ENCODE results near the gene PFDN1.
"Not testable (repeated sequence)": the region's sequence is repeated elsewhere in the genome, so short reads cannot be mapped to it uniquely, and the experiment has no call there.

The PFDN1 gene

GRCh38 chr5:140302786-140303639 is at the start of gene PFDN1:
TSS of gene PFDN1 (minus strand) at chr5:140303101. CDS start at chr5:140303073, 28 bp downstream.
- DNase-seq (ENCODE audit: low spot score): peak; percentile 93

DNA sequence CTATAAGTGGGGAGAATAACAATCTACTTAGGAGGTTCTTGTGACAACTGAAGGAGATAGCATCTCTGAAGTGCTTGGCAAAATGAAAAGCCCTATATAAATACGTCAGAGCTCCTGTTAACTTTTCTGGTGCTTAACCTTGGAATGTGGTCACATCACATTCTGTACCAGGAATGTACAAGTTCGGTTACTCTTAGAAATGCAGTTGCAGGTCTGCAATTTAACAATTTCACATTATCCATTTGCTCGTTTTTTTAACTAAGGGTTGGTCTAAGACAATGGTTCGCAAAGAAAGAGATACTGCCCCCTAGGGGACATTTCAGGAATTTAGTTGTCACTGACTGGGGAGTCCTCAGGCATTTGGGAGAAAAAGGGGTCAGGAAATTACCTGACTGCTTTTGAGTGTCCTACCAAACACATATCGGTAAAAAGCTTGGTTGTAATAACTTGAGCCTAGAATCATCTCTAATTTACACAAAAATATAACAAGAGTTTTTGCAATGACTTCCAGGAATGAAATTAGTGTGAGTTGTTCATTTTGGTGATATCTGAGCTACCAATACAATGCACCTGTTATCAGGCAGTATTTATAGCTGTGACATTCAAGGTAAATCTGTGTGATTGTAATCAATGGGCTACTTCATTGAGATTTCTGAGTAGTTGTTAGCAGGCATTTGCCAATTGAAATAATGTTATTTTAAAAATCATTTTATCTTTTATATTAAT is 48.9 kb upstream of the PFDN1 start:
- DNase-seq (ENCODE audit: low spot score): peak; percentile 88

GRCh38 chr5:140349244-140349643 is 46.3 kb upstream of the PFDN1 start:
- no peak for DNase-seq (ENCODE audit: low spot score)

GRCh38 chr5:140348104-140348503 is 45.2 kb upstream of the PFDN1 start:
- no peak for DNase-seq (ENCODE audit: low spot score)

GRCh38 chr5:140347360-140347759 is 44.5 kb upstream of the PFDN1 start:
- DNase-seq (ENCODE audit: low spot score): no peak

DNA sequence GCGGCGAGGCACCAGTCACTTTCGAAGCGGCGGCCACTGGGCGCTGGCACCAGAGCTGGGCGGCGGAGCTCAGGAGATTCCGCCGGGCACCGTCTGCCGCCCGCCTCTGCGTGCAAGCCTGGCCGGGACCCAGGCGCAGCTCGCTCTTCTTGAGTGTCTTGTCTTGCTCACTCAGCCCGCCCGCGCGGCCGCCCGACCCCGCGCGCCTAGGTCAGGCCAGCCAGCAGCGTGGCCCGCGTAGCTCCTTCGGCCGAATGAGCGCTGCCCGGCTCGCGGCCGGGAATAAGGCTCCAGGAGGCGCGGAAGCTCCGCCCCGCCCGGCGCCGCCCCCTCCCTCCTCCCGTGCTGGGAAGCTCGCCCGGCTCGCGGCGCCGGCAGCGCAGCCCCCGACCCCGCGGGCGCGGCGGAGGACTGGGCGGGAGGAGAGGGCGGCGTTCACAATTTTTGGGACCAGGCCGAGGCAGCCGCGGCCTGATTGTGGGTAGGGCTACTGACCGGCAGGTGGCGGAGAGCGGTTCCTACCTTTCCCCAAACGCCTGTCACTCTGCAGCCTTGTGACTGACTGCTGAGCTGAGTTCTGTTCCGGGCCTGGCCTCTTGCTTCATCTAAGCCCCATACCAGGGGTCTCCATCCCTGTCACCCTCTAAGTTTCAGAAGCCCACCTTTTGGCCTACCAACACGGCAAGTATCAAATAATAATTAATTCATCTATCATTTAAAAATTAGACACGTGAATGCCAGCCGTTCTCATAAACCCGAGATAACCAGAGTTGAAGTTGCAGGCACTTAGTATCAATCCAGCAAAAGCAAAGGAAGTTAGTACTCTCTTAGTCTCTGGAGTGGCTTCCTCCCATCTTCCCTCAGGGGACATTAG is 43.7 kb upstream of the PFDN1 start, which contains the start of gene HBEGF:
Gene HBEGF, minus strand, starts transcription at position 256 of the 874 bp plus-strand sequence. CDS start 275 bp downstream, outside the sequence.
- peak; percentile 41 for DNase-seq (ENCODE audit: low spot score)

GRCh38 chr5:140345919-140346347 is 43.0 kb upstream of the PFDN1 start:
- no peak for DNase-seq (ENCODE audit: low spot score)

- DNase-seq (ENCODE audit: low spot score): no peak
These were observed 42.0 kb upstream of the PFDN1 start for GRCh38 chr5:140344683-140345423.

DNA sequence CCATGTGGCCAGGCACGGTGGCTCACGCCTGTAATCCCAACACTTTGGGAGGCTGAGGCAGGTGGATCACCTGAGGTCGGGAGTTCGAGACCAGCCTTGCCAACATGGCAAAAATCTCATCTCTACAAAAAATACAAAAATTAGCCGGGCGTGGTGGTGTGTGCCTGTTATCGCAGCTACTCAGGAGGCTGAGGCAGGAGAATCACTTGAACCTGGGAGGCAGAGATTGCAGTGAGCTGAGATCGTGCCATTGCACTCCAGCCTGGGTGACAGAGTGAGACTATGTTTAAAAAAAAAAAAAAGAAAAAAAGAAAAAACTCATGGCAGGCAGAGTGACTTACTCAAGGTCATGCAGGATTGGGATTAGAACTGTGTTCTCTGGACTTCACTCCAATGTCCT is 40.9 kb upstream of the PFDN1 start:
- DNase-seq (ENCODE audit: low spot score): not testable (repeated sequence)

DNA sequence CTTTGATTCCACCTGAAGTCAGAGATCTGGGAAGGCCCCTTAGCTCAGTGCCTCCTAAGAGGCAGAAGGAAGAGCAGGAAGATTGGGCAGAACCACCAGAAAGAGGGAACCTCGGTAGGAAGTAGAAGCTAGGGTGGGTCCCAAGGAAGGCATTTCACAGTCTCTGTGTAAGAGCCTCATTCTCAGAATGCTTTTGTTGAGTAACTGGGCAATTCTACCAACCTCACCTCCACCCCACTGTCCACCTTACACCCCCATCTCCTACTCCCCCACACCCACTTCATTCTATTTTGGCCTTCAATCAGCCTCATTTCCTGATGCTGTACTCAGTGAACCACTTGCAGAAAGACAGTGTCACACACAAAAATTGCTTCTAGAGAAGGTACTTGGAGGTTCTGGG is 40.0 kb upstream of the PFDN1 start:
- no peak for DNase-seq (ENCODE audit: low spot score)

DNA sequence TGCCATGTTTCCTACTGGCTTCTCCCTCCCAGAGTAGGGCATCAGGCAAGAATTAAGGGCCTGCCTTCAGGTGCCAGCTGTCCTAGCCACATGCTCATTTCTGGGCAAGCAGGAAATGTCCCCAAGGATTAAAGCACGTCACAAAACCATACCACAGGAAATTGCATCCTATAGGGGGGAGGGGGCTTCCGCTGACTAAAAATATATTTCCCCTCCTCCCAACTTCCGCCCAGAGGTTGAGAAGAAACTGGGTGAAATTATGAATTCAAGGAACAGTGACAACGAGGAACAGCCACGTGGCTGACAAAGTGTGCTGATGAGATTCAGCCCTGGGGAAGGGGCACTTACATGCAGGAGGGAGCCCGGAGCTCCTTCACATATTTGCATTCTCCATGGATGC is 39.4 kb upstream of the PFDN1 start:
- peak; percentile 11 for DNase-seq (ENCODE audit: low spot score)

DNA sequence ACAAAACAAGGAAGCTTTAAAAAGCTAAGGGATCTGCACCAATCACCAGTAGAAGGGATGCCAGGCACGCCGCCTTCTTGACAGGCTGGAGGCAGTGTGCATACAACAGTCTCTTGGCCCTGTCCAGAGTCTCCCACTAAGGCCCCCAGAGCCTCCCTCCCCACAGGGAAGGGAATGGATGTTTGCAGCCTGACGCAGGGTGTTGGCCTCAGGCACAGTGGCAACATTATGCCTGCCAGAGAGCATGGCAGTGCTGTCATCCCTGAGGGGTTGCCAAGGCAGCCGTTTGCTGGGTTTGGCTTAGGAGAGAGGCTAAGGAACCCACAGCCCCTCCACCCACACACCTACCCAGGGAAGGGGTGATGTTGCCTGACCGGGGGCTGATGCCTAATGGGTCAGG is 38.7 kb upstream of the PFDN1 start:
- no peak for DNase-seq (ENCODE audit: low spot score)

- no peak for DNase-seq (ENCODE audit: low spot score)
These were observed 37.8 kb upstream of the PFDN1 start for GRCh38 chr5:140340605-140341121.

GRCh38 chr5:140339636-140340035 is 36.7 kb upstream of the PFDN1 start:
- DNase-seq (ENCODE audit: low spot score): no peak

- no peak for DNase-seq (ENCODE audit: low spot score)
These were observed 36.0 kb upstream of the PFDN1 start for GRCh38 chr5:140338908-140339307.

- no peak for DNase-seq (ENCODE audit: low spot score)
These were observed 35.4 kb upstream of the PFDN1 start for GRCh38 chr5:140338336-140338735.

DNA sequence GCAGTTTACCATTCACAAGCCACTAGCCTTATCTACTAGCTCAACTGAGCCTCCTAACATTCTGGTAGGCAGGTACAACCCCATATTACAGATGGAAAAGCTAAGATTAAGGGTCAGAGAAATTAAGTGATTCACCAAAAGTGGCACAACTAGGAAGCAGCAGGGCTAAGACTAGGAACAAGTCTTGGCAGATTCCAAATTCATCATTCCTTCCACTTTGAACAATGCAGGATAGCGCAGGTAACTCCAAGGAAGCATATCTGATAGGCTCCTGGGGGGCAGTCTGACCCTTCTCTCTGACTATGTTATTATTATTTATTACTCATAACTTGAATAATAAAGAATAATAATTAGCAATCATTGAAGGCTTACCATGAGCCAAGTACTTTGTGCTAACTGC is 35.0 kb upstream of the PFDN1 start:
- DNase-seq (ENCODE audit: low spot score): no peak

GRCh38 chr5:140336388-140336787 is 33.5 kb upstream of the PFDN1 start:
- no peak for DNase-seq (ENCODE audit: low spot score)

DNA sequence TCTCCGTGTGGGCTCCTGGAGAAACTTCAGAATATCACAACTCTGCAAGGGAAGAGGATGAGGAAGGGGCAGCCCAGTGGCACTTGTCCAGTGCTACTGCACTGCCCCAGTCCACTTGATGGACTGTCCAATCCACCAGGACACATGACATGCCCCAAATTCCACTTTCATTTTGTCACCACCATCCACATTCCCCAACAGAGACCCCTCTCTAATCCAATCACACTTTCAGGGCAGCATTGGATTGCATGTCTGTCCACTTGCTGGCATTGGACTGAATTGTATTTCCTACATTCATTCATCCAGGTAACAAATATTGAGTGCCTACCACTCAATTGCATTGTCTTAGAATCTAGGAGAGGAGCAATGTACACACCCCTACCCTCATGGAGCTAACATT is 28.7 kb upstream of the PFDN1 start:
- DNase-seq (ENCODE audit: low spot score): no peak

- no peak for DNase-seq (ENCODE audit: low spot score)
These were observed 27.0 kb upstream of the PFDN1 start for GRCh38 chr5:140329739-140330481.

Measured in CD4-positive, alpha-beta T cell treated with Interleukin-15 for 4 hours (primary cell).